HG02884 (cell line): Measurements from ENCODE around the gene CALCB.

ENCODE experiments used
- ATAC-seq: cut with Tn5 transposase; IDR thresholded peaks from one replicate; pipeline ENCODE4 v1.9.1; 2021; ENCODE audit warnings: mild to moderate bottlenecking, moderate library complexity; ENCODE audit not compliant: unreplicated experiment

The CALCB gene

GRCh38 chr11:15117751-15118150, 44.4 kb downstream of the CALCB start:
- ATAC-seq = no peak

GRCh38 chr11:15118431-15118830, 45.0 kb downstream of the CALCB start:
- no peak for ATAC-seq

GRCh38 chr11:15119352-15119751, 46.0 kb downstream of the CALCB start:
- ATAC-seq = no peak

- no peak for ATAC-seq
Measured at GRCh38 chr11:15119826-15120225, 46.4 kb downstream of the CALCB start.

- no peak for ATAC-seq
Measured at GRCh38 chr11:15123849-15124248, 50.5 kb downstream of the CALCB start.

GRCh38 chr11:15124528-15124927, 51.1 kb downstream of the CALCB start:
- ATAC-seq = no peak

- no peak for ATAC-seq
Measured at GRCh38 chr11:15127341-15127740, 53.9 kb downstream of the CALCB start.
